Measurements from ENCODE around the gene THSD7A.

GRCh38 chr7:11533229-11533820 is 298.7 kb downstream of the THSD7A start:
- TF ChIP-seq CTCF (conservative IDR thresholded peaks at IDR 0.05) (no peak), EZH2 (IDR thresholded peaks at IDR 0.05; ENCODE audit: low read depth) (no peak)
